A549 (cell line): ENCODE data around the gene ACER3. TPM values are rescaled to one million over a fixed set of nuclear protein-coding genes. Genes with fewer than 3 reads are reported as not detected.

ENCODE experiments used
- ATAC-seq, 2 experiments: fragments of 200-7000 bp in 1 of 2; fragments of >200 bp in 1 of 2; cut with Nextera tagmentation in 1 of 2; cut with Tn5 transposase in 1 of 2; 3 replicates each; pipeline versions ENCODE4 v1.8.0 to v1.9.1; 2018 to 2020; ENCODE audit warnings: mild to moderate bottlenecking in 1 of 2, moderate library complexity in 1 of 2
- CTCF ChIA-PET: fragments of 300-600 bp; sonication (Branson Sonifier 250); formaldehyde crosslinking; extraction: SDS; loops from one replicate; lab custom pipeline; 2021; ENCODE audit warnings: antibody characterized with exemption, inconsistent platforms; lab: Yijun Ruan, JAX
- POLR2A ChIA-PET: fragments of 350-600 bp; formaldehyde crosslinking; extraction: SDS; loops from one replicate; lab custom pipeline; 2021; ENCODE audit warnings: antibody characterized with exemption, inconsistent platforms; lab: Yijun Ruan, JAX
- DNase-seq, 2 experiments: peaks; one replicate each; pipeline versions ENCODE4 v3.0.0 to v3.0.0-alpha.2; 2011 to 2016; ENCODE audit warnings: low read depth in 1 of 2, low spot score in 1 of 2
- FAIRE-seq: peaks from 2 replicates; lab custom pipeline; 2011; peaks lifted over from hg19 to GRCh38; lab: Jason Lieb, UNC
- H3K27ac ChIP-seq, 2 experiments: fragments of >200 bp; sonication (Bioruptor Twin); formaldehyde crosslinking; 3 replicates each; pipeline ENCODE4 v1.5.1; 2016 to 2017
- H3K4me1 ChIP-seq: fragments of >200 bp; sonication (Bioruptor Twin); formaldehyde crosslinking; 3 replicates; pipeline ENCODE4 v1.6.1; 2016
- H3K4me2 ChIP-seq: fragments of >200 bp; sonication (Bioruptor Twin); formaldehyde crosslinking; 3 replicates; pipeline ENCODE4 v1.6.1; 2016
- H3K4me3 ChIP-seq: fragments of >200 bp; sonication (Bioruptor Twin); formaldehyde crosslinking; 3 replicates; pipeline ENCODE4 v1.5.1; 2016
- H3K9me3 ChIP-seq: fragments of >200 bp; sonication (Bioruptor Twin); formaldehyde crosslinking; 3 replicates; pipeline ENCODE4 v1.6.1; 2016
- BHLHE40 ChIP-seq: IDR thresholded peaks from 2 replicates; pipeline ENCODE4 v1.6.1; 2012; ENCODE audit warnings: low read depth, low read length, inconsistent platforms
- CBX2 ChIP-seq: fragments of 200-600 bp; sonication (generic); IDR thresholded peaks from 2 replicates; pipeline ENCODE4 v1.6.1; 2016; ENCODE audit warnings: low read depth, mild to moderate bottlenecking, borderline replicate concordance
- CBX8 ChIP-seq: fragments of 200-600 bp; sonication (generic); IDR thresholded peaks from 2 replicates; pipeline ENCODE4 v1.6.1; 2016
- CEBPB ChIP-seq, 2 experiments: fragments of >200 bp in 1 of 2; sonication (Bioruptor Twin) in 1 of 2; formaldehyde crosslinking in 1 of 2; IDR thresholded peaks; 2 replicates each; pipeline ENCODE4 v1.6.1; 2012 to 2016
- CHD4 ChIP-seq: fragments of 200-600 bp; sonication (generic); IDR thresholded peaks from 2 replicates; pipeline ENCODE4 v1.6.1; 2016; ENCODE audit warnings: antibody characterized with exemption, mild to moderate bottlenecking, borderline replicate concordance
- EHF ChIP-seq: fragments of 250-450 bp; sonication (Bioruptor Pico); IDR thresholded peaks from 2 replicates; pipeline ENCODE4 v1.5.0; 2020; ENCODE audit warnings: mild to moderate bottlenecking
- EP300 ChIP-seq, 2 experiments: fragments of >200 bp; sonication (Bioruptor Twin); formaldehyde crosslinking; IDR thresholded peaks; 2 replicates in 1 of 2; 3 replicates in 1 of 2; pipeline ENCODE4 v1.6.1; 2016 to 2017
- FOXS1 ChIP-seq: fragments of 250-450 bp; sonication (Bioruptor Pico); IDR thresholded peaks from 2 replicates; pipeline ENCODE4 v1.5.0; 2020; ENCODE audit warnings: mild to moderate bottlenecking, moderate library complexity
- GATA3 ChIP-seq: IDR thresholded peaks from 2 replicates; pipeline ENCODE4 v1.6.1; 2012; ENCODE audit warnings: borderline replicate concordance
- HES2 ChIP-seq: fragments of >200 bp; sonication (Bioruptor Twin); formaldehyde crosslinking; IDR thresholded peaks from 2 replicates; pipeline ENCODE4 v1.6.1; 2016
- JUNB ChIP-seq: fragments of >200 bp; sonication (Bioruptor Twin); formaldehyde crosslinking; IDR thresholded peaks from 2 replicates; pipeline ENCODE4 v1.6.1; 2016
- KDM1A ChIP-seq: fragments of 200-600 bp; sonication (generic); IDR thresholded peaks from 2 replicates; pipeline ENCODE4 v1.6.1; 2016; ENCODE audit warnings: low read depth, mild to moderate bottlenecking
- MAZ ChIP-seq: fragments of 150-350 bp; IDR thresholded peaks from 2 replicates; pipeline ENCODE4 v1.6.1; 2014; ENCODE audit warnings: antibody characterized with exemption, low read depth, low read length, borderline replicate concordance
- MYC ChIP-seq: IDR thresholded peaks from 2 replicates; pipeline ENCODE4 v1.6.1; 2012; ENCODE audit warnings: mild to moderate bottlenecking, inconsistent platforms, low read length, improper control_type of control experiment, borderline replicate concordance
- NFE2L2 ChIP-seq: fragments of 150-350 bp; conservative IDR thresholded peaks from 2 replicates; pipeline ENCODE4 v1.6.1; 2014; ENCODE audit warnings: low read length
- PBX3 ChIP-seq: IDR thresholded peaks from 2 replicates; pipeline ENCODE4 v1.6.1; 2012
- POLR2A ChIP-seq: IDR thresholded peaks from 2 replicates; pipeline ENCODE4 v1.6.1; 2012; ENCODE audit warnings: mild to moderate bottlenecking, low read length
- RAD21 ChIP-seq, 2 experiments: fragments of >200 bp in 1 of 2; sonication (Bioruptor Twin) in 1 of 2; formaldehyde crosslinking in 1 of 2; IDR thresholded peaks in 1 of 2; conservative IDR thresholded peaks in 1 of 2; 2 replicates in 1 of 2; 3 replicates in 1 of 2; pipeline ENCODE4 v1.6.1; 2012 to 2018; ENCODE audit warnings: inconsistent platforms in 1 of 2
- RCOR1 ChIP-seq: fragments of 150-350 bp; IDR thresholded peaks from 2 replicates; pipeline ENCODE4 v1.6.1; 2014; ENCODE audit warnings: antibody characterized with exemption, low read length, low read depth
- REST ChIP-seq: fragments of 200-600 bp; sonication (generic); IDR thresholded peaks from 2 replicates; pipeline ENCODE4 v1.6.1; 2016; ENCODE audit warnings: antibody characterized with exemption, mild to moderate bottlenecking, moderate library complexity
- RFX5 ChIP-seq: fragments of 450-650 bp; IDR thresholded peaks from 2 replicates; pipeline ENCODE4 v1.7.1; 2014; ENCODE audit warnings: antibody characterized with exemption, mild to moderate bottlenecking, moderate library complexity
- RNF2 ChIP-seq: fragments of 200-600 bp; sonication (generic); IDR thresholded peaks from 2 replicates; pipeline ENCODE4 v1.6.1; 2016; ENCODE audit warnings: low read depth, mild to moderate bottlenecking, antibody characterized with exemption, moderate library complexity, borderline replicate concordance
- SREBF2 ChIP-seq: fragments of 450-650 bp; IDR thresholded peaks from 2 replicates; pipeline ENCODE4 v1.6.1; 2014; ENCODE audit warnings: mild to moderate bottlenecking, moderate library complexity
- TP53 ChIP-seq: fragments of 250-450 bp; sonication (Bioruptor Pico); IDR thresholded peaks from 2 replicates; pipeline ENCODE4 v1.5.0; 2021; ENCODE audit warnings: mild to moderate bottlenecking, moderate library complexity
- USF2 ChIP-seq: fragments of 450-650 bp; IDR thresholded peaks from 2 replicates; pipeline ENCODE4 v1.6.1; 2014; ENCODE audit warnings: antibody characterized with exemption
- ZFP36 ChIP-seq: fragments of 450-650 bp; IDR thresholded peaks from 2 replicates; pipeline ENCODE4 v1.6.1; 2014; ENCODE audit warnings: borderline replicate concordance; ENCODE audit not compliant: partially characterized antibody
- ZSCAN20 ChIP-seq: fragments of 250-450 bp; sonication (Bioruptor Pico); IDR thresholded peaks from 2 replicates; pipeline ENCODE4 v1.8.0; 2022; ENCODE audit warnings: mild to moderate bottlenecking, moderate library complexity
- WGBS: methylation state at CpG from one replicate; pipeline ENCODE4 v1.1.6; 2017; ENCODE audit errors: missing lambda C conversion rate; 5-methylcytosine and 5-hydroxymethylcytosine counted together
- polyA plus RNA-seq, 4 experiments: library from polyadenylated mRNA; depleted of rRNA in 3 of 4; stranded (reverse); fragments of >200 nt; fragmentation: RNase III in 1 of 4; extraction: RNeasy Plus Mini Kit Qiagen cat#74134 plus additional on column Dnase treatment in 1 of 4; gene quantifications; 2 replicates in 3 of 4; 3 replicates in 1 of 4; pipeline ENCODE4 v1.2.3, GENCODE V29; 2011 to 2017
- TF ChIP-seq, protein P1 (sequence below): fragments of 250-450 bp; sonication (Bioruptor Pico); IDR thresholded peaks from 2 replicates; pipeline ENCODE4 v1.5.0; 2020; ENCODE audit warnings: low read depth, mild to moderate bottlenecking, moderate library complexity
- TF ChIP-seq, protein P2 (sequence below): IDR thresholded peaks from 2 replicates; pipeline ENCODE4 v1.6.1; 2012

The ACER3 gene
- polyA plus RNA-seq, 2 of the 4 experiments (the other 2 are of a cell fraction) = 16.0 to 46.6 TPM

DNA sequence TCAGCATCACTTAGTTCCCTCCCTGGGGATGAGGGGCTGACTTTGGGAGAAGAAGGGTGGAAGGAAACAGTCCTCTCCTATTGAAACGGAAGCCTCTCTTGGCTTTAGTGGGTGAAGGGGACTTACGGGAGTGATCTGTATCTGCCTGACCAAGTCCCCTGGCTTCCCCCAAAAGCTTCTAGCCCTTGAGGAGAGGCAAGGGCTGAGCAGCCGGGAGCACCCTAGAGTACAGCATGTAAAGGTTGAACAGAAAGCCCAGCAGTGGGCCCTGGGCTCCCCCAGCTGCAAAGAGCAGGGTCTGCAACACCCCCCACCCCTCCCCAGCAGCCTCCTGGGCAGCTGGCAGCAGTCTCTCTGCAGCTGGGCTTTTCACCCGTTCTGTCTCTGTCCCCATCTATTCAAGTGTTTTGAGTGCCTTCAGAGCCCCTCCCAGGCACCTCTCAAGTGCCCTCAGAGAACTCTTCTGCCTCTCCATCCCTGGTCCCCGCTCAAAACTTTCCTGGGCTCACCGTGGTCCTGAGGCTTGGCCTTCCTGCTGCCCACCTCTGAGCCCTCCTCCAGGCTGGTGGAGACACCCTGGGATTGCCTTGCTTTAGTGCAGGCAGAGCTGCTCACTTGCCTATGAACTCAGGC lies 208.7 kb downstream of the ACER3 start:
- POLR2A ChIA-PET = no interaction called here
- Histone ChIP-seq H3K9me3 (no peaks in the 10 kb centered on the region), H3K27ac (no peak overlapping the region), H3K4me3 (no peak overlapping the region), H3K4me2 (no peak overlapping the region), H3K4me1 (peaks cover 40% of the 10 kb centered on the region)
- DNase-seq (no peak), FAIRE-seq (no peak), ATAC-seq (no peak)
- TF ChIP-seq BHLHE40 (no peak), MYC (no peak), RAD21 (conservative IDR thresholded peaks at IDR 0.05 in 1 of 2, IDR thresholded peaks at IDR 0.05 in 1 of 2) (no peak), PBX3 (no peak), ZFP36 (no peak), HES2 (no peak), USF2 (no peak), RCOR1 (no peak), RNF2 (no peak), CHD4 (no peak), TP53 (CRISPR knock-in tag) (no peak), ZSCAN20 (CRISPR knock-in tag) (no peak), SREBF2 (no peak), EHF (CRISPR knock-in tag) (no peak)
- CTCF ChIA-PET = interaction anchor here (1.0 to 4.1 kb wide), 5 partner anchors 13 to 150 kb away, joined by 3 to 29 read pairs (median 4); no protein-coding TSS in a partner anchor
- 86% methylated on average over 6 of the region's 6 CpGs for WGBS

DNA sequence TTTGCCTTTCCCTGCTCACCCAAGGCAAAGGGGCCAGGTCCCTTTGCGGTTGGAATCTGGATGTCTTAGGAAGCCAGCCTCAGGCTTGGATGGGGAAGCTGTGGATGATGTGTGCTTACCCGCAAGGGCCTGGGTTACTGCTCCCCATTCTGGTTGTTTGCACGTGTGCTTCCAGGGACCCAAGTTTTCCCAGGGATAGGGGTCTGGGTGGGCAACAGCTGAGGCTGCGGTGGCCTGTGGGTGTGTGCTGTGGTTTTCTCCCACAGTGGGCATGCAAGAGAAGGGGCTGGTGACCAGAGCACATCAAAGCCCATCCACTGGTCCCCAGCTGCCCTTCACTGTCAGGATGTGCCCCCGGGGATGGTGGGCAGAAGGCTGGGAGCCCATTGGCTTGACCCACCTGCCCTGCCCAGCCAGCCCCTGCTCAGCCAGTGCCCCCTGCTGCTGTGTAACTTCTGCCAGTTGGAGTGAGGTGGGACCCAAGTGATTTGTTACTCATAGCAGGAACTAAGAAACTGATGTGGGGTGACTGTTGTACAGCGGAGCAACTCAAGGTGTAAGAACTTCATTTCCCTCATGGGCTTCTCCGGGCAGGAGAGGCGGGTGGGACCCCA lies 209.4 kb downstream of the ACER3 start:
- H3K4me2 ChIP-seq = no peak overlapping the region
- DNase-seq (no peak), FAIRE-seq (no peak), ATAC-seq (no peak)
- POLR2A ChIA-PET = no interaction called here
- no peaks in the 10 kb centered on the region for H3K9me3 ChIP-seq
- 88% methylated on average over 7 of the region's 8 CpGs for WGBS
- CTCF ChIA-PET = interaction anchor here (0.9 to 4.1 kb wide), 8 partner anchors 9 to 150 kb away, joined by 3 to 29 read pairs (median 4); no protein-coding TSS in a partner anchor
- no peak for TF ChIP-seq MYC
- TF ChIP-seq KDM1A = no peak
- TF ChIP-seq CEBPB (IDR thresholded peaks at IDR 0.05) = no peak
- TF ChIP-seq CBX2 = no peak
- no peak for TF ChIP-seq NFE2L2
- TF ChIP-seq FOXS1 = no peak
- no peak for TF ChIP-seq GATA3
- no peak for TF ChIP-seq POLR2A
- TF ChIP-seq RFX5 = no peak
- no peak for TF ChIP-seq JUNB
- no peak for TF ChIP-seq MAZ
- TF ChIP-seq CBX8 = no peak
- no peak for TF ChIP-seq USF2
- TF ChIP-seq, protein P1, sequence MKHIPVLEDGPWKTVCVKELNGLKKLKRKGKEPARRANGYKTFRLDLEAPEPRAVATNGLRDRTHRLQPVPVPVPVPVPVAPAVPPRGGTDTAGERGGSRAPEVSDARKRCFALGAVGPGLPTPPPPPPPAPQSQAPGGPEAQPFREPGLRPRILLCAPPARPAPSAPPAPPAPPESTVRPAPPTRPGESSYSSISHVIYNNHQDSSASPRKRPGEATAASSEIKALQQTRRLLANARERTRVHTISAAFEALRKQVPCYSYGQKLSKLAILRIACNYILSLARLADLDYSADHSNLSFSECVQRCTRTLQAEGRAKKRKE = no peak
- TF ChIP-seq, protein P2, sequence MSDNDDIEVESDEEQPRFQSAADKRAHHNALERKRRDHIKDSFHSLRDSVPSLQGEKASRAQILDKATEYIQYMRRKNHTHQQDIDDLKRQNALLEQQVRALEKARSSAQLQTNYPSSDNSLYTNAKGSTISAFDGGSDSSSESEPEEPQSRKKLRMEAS = no peak
- no peak for TF ChIP-seq EP300 (IDR thresholded peaks at IDR 0.05)
- TF ChIP-seq REST = no peak
- TF ChIP-seq RCOR1 = no peak
- no peak overlapping the region for H3K4me3 ChIP-seq
- no peak overlapping the region for H3K27ac ChIP-seq
- H3K4me1 ChIP-seq = peaks cover 46% of the 10 kb centered on the region
